Motor neuron (in vitro differentiated cells): Measurements from ENCODE around the gene SYNE1. TPM values are rescaled to one million over a fixed set of nuclear protein-coding genes. Genes with fewer than 3 reads are reported as not detected.

ENCODE experiments used
- ATAC-seq, 8 experiments: fragments of 200-7000 bp; cut with Tn5 transposase; replicated peaks in 6 of 8; 2 replicates each; pipeline ENCODE4 v1.8.0; 2021; ENCODE audit warnings: mild to moderate bottlenecking in 8 of 8, moderate library complexity in 8 of 8
- H3K27ac ChIP-seq, 2 donors: fragments of 250-450 bp; sonication (Bioruptor Pico); 2 replicates each; pipeline ENCODE4 v1.9.0; 2021; ENCODE audit warnings: antibody characterized with exemption in 2 of 2, mild to moderate bottlenecking in 2 of 2, moderate library complexity in 1 of 2
- H3K4me1 ChIP-seq, 2 donors: fragments of 250-450 bp; sonication (Bioruptor Pico); replicated peaks in 1 of 2; 2 replicates each; pipeline ENCODE4 v1.6.1; 2021; ENCODE audit warnings: antibody characterized with exemption in 2 of 2, mild to moderate bottlenecking in 2 of 2, moderate library complexity in 1 of 2
- H3K4me3 ChIP-seq, 5 donors: fragments of 250-450 bp; sonication (Bioruptor Pico); 2 replicates each; pipeline ENCODE4 v1.9.0; 2021; ENCODE audit warnings: antibody characterized with exemption in 5 of 5, mild to moderate bottlenecking in 5 of 5, moderate library complexity in 4 of 5
- WGBS, 10 experiments: fragments of 450-650 bp; shearing (Covaris generic); methylation state at CpG; one replicate each; pipeline ENCODE4 v1.0.0; 2022; 5-methylcytosine and 5-hydroxymethylcytosine counted together
- in situ Hi-C, 9 experiments: fragments of 400-800 bp; cut with MboI; loops; one replicate each; pipeline ENCODE4 v1.15.0; 2021; ENCODE audit warnings: low sequenced_read_pairs in 9 of 9, low pct_unique_long_range_greater_than_20kb in 2 of 9; ENCODE audit not compliant: unreplicated experiment in 9 of 9
- total RNA-seq, 8 experiments: library from RNA; unstranded; fragments of 300-600 nt; gene quantifications; 2 replicates each; pipeline versions ENCODE4 v1.2.3 to v1.2.4, GENCODE V29; 2022

Gene SYNE1
- total RNA-seq, 8 experiments from 2014 or later = 13.2 to 160 (median 45.7) TPM

DNA sequence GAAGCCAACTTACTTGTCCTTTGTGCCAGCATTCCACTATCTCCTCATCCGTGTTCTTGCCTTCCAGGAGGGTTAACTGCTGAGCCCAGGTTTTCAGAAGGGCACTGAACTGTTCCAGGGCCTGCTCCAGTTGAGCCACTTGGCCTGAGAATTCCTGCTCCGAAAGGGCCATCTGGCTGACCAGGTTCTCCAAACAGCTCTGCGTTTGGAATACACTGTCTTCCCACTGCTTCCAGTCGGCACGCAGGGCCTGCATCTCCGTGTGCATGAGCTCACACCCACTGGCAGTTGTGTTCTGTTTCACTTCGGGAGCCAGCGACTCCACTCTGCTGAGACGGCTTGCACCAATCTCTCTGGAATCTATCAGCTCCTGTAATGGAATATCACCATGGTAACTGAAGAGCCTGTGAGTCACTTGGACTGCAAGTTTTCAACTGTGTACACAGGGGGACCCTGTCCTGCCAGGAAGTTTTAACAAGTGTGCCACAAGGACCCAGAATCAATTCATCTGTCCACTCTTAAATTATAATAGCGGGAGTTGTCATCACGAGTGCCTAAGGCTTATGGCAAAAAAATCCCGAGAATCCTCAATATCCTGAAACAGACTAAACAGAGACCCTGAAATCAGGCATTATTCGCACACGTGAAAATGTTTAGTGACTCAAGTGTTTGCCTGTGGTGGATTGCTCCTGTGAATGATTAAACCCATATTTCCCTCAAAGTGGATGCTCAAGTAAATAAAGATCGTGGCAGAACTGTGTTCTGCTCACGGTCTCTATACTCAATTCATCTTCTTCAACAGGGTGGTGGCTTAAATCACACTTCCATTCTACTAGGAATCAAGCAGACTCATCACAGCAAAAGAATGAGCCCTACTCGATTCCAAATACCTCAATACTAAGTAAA, 255.9 kb downstream of the SYNE1 start:
- Histone ChIP-seq H3K27ac (peak overlapping the region; percentile 85 to 89), H3K4me3 (peak overlapping the region; percentile 37 to 51 (median 42)), H3K4me1 (peaks cover 15 to 17% of the 10 kb centered on the region in 2 donors)
- in situ Hi-C loops = no loop called here
- ATAC-seq = peak; percentile 85 to 95 (median 90)
- WGBS, 10 experiments = 0 to 50% (median 20%) methylated on average over 1 to 17 of the region's 17 CpGs; no CpG with 5 or more reads in 1 of the 10 experiments

DNA sequence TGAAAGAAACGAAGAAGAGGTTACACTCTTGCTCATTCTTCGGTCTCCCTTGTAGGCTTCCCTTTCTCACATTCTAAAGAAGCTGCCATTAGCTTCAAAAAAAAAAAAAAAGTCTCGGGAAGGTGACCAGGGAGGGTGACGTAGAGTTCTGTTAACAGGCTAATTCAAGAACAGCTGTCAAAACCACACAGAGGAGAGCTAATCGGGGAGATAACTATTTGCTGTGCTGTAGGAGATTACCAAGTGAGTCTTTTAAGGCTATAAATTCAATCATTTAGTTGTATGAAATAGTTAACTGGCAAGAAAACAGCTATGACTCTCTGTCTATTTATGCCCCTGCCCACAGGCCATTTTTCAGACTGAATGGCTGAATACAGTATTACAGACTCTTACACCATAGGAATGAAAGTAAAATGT, 256.8 kb downstream of the SYNE1 start:
- 0 to 23% (median 4%) methylated on average over 1 to 5 of the region's 5 CpGs for WGBS, 10 experiments
- in situ Hi-C loops = no loop called here
- Histone ChIP-seq H3K4me3 (peak overlapping the region; percentile 37 to 51 (median 42)), H3K4me1 (peaks cover 15 to 17% of the 10 kb centered on the region in 2 donors), H3K27ac (peak overlapping the region; percentile 85 to 89)
- ATAC-seq = peak; percentile 32 to 68 (median 55)

DNA sequence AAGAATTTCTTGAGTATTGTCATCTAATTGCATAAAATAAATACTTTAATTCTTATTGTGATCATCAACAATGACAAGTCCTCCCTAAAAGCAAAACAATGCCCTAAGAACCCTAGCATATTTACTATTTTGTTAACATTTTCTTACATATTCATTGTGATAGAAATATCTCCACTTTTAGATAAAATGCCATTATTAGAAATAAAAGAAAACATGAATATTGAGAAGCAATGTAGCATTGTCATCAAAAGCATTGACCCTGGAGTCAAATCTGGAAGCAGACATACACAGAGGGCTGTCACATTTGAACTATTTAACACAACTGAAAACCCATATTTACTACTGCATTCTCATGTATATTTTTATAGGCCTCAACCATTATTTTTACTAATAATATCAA, 257.7 kb downstream of the SYNE1 start:
- in situ Hi-C loops = no loop called here

DNA sequence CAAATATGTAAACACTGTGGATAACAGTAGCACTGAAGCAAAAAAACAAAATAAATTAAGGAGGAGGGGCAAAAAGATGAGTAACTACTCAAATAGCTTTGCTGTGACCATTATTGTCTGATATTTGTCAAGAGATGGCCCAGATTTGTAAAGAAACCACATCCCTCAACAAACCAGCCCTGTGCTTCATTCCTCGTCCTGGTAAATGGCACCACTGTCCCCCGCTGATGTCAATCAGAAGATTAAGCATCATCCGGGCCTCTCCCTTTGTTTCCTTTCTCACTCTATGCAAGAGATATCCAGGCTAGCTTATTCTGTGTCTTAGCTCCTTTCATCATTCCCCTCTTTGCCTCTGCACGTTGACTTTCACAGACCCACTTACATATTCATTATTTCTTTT, 259.0 kb downstream of the SYNE1 start:
- 0 to 69% (median 28%) methylated on average over 1 to 4 of the region's 4 CpGs for WGBS, 10 experiments
- in situ Hi-C loops = no loop called here
- ATAC-seq = peak in 6 of 8 experiments; percentile 2 to 61 (median 48)
- peak overlapping the region in 1 of 2 donors; percentile 66 for H3K27ac ChIP-seq
- H3K4me3 ChIP-seq = peak overlapping the region in 4 of 5 donors; percentile 41 to 51 (median 44)
- H3K4me1 ChIP-seq = peaks cover 15 to 17% of the 10 kb centered on the region in 2 donors

More for the DNA sequence above, 257.7 kb downstream of the SYNE1 start:
- no peak for ATAC-seq
- H3K27ac ChIP-seq = peak overlapping the region in 1 of 2 donors; percentile 85
- H3K4me1 ChIP-seq = peaks cover 15 to 17% of the 10 kb centered on the region in 2 donors
- H3K4me3 ChIP-seq = peak overlapping the region; percentile 37 to 51 (median 42)

DNA sequence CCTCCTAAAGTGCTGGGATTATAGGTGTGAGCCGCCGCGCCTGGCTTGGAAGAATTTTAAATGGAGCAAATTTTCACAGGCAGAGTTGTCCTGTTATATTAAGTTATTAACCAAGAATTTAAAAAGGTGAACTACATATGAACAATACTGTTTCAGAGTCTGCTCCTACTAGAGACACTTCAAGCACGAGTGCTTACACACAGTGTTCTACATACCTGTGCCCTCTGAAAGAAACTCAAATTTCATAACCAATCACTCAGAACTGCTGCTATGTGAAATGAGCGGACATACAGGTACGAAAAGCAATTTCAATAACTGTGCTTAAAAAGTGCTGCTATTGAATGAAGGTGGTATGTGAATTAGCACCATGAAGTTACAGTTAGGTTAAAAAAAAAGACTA, 262.0 kb downstream of the SYNE1 start:
- Histone ChIP-seq H3K4me3 (no peak overlapping the region), H3K4me1 (peaks cover 11 to 15% of the 10 kb centered on the region in 2 donors), H3K27ac (no peak overlapping the region)
- in situ Hi-C loops = no loop called here
- ATAC-seq = no peak
- WGBS, 10 experiments = 94 to 100% (median 100%) methylated on average over 1 to 6 of the region's 6 CpGs; no CpG with 5 or more reads in 1 of the 10 experiments

DNA sequence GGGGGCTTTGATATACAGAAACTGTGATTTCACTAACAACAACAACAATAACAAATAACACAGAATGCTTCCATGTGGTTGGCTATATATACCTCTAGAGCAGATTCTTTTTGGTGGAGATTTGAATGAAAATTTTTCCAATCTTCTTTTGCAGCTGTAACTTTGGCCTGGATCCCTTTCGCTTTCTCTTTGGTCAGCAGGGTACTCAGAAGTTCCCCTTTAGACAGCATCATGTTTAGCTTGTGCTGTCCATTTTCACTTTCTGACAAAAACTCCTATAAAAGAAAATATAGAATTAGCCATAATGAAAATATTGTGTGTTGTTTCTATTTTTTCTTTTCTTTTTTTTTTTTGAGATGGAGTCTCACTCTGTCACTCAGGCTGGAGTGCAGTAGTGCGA, 264.2 kb downstream of the SYNE1 start:
- 88 to 100% (median 100%) methylated on average over 1 to 2 of the region's 2 CpGs; no CpG with 5 or more reads in 2 of the 10 experiments for WGBS, 10 experiments
- Histone ChIP-seq H3K4me1 (peaks cover 3 to 13% of the 10 kb centered on the region in 2 donors), H3K4me3 (no peak overlapping the region), H3K27ac (no peak overlapping the region)
- in situ Hi-C loops = no loop called here
- ATAC-seq = no peak

DNA sequence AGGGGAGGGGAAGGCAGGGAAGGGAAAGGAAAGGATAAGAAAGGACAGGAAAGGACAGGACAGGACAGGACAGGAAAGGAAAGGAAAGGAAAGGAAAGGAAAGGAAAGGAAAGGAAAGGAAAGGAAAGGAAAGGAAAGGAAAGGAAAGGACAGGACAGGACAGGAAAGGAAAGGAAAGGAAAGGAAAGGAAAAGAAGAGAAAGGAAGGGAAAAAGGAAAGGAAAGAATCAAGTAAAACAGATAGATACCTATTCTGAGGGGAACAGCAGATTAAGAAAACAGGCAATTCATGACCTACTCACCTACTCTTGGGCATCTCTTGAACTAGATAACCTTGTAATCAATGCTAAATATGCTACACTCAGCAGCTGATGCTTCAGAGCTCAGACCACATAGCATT, 265.4 kb downstream of the SYNE1 start:
- Histone ChIP-seq H3K27ac (no peak overlapping the region), H3K4me3 (no peak overlapping the region), H3K4me1 (peaks cover 0 to 10% of the 10 kb centered on the region in 2 donors)
- in situ Hi-C loops = no loop called here
- no peak for ATAC-seq

DNA sequence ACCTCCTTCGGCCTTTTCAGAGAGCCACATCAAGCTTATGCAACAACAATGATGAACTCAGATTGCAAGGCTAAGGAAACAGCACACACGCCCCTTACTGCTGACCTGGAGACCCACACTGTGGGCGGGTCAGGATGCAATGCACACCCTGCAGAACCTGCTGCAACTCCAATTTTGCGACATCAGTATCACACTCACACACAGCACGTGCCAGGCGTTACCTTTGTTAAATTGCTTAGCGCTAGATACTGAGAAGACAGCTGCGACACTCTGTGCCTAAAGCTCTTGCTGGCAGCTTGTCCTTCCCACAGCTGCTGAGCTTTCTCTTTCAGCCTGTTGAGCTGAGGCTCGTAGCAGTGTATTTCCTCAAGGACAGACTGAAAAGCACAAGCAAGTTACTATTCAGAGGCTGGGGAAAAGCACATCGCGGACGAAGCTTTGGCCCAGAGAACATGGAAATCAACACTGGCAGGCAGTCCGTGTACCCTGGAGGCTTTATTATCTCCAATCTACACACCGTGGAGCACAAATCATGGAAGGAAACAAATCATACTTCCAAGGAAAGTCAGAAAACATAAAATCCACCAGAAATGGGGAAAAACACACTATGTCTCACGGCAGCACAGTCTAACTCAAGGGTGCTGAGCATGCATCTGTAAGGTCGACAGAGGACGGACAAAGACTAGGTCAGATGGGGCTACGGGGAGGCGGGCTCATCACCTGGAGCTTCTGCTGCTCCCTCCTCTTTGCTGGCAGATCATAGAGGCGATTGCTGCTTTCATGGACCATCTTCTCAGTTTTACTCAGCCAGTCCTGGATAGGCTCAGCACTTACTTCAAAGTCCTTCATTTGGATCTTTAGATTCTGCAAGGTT, 268.2 kb downstream of the SYNE1 start:
- WGBS, 10 experiments = 64 to 90% (median 74%) methylated on average over 1 to 16 of the region's 20 CpGs
- Histone ChIP-seq H3K4me3 (no peak overlapping the region), H3K27ac (peak overlapping the region in 1 of 2 donors; percentile 46), H3K4me1 (peaks cover 0 to 10% of the 10 kb centered on the region in 2 donors)
- in situ Hi-C loops = no loop called here
- ATAC-seq = peak in 7 of 8 experiments; percentile 15 to 90 (median 72)

DNA sequence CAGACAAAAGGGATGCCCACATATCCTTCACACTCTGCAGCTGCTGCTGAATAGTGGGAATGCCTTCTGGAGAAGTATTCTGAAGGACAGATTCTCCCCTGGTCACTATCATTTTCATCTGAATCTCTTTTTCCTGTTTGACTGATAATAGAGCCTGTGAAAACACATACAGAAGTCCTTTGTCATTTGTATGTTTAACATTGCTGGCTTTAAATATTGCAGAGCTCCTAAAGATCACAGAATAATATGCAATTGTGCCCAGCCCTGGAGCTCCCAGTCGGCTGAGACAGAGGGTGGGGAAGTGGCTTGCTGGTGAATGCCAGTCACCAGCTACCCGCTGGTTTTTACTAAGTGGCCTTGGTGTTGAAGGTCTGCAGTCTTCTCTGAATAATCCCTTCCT, 272.3 kb downstream of the SYNE1 start:
- in situ Hi-C loops = no loop called here
- peak in 3 of 8 experiments; percentile 27 to 74 (median 59) for ATAC-seq
- WGBS, 10 experiments = 10 to 100% (median 27%) methylated on average over 1 to 2 of the region's 2 CpGs; no CpG with 5 or more reads in 3 of the 10 experiments

DNA sequence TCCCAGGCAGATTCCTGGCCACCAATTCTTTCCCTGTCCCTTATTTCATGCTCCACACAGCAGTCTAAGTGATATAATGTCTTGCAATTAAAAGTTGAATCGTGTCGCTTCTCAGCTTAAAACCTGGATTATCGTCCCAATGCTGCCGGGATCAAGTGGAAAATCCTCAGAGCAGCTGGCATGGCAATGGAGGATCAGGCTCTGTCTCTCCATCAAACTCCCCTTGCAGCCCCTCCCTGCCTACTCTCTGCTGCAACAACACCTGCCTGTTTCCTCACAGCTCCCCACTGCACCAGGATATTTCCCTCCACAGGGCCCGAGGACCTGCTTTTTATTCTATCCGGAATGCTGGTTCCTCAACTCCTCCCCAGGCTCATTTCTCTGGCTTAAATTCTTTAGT, 277.1 kb downstream of the SYNE1 start:
- H3K27ac ChIP-seq = no peak overlapping the region
- H3K4me3 ChIP-seq = no peak overlapping the region
- WGBS, 10 experiments = 56 to 100% (median 89%) methylated on average over 1 to 6 of the region's 6 CpGs; no CpG with 5 or more reads in 1 of the 10 experiments
- in situ Hi-C loops = no loop called here
- H3K4me1 ChIP-seq = peaks cover 0 to 15% of the 10 kb centered on the region in 2 donors
- ATAC-seq = peak in 1 of 8 experiments; percentile 56

More for the DNA sequence above, 272.3 kb downstream of the SYNE1 start:
- no peak overlapping the region for H3K4me3 ChIP-seq
- no peak overlapping the region for H3K27ac ChIP-seq
- H3K4me1 ChIP-seq = peaks cover 10 to 13% of the 10 kb centered on the region in 2 donors

DNA sequence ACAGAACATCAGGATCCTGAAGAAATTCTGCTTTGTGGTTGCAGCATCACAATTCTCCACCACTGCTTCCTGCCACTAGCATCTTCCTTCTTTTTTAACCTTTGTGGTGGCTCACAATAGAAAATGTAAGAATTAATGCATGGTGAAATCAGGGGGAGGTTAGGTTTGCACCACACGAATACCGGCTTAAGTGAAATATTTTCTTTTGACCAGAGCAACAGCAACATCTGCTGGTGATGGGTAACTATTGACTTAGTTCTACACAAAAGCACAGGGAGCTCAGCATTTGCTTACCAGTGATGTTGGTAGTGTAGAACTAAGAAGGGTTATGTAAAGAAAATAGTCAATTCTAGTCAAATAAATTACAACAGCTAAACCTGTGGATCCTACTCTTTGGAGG, 280.5 kb downstream of the SYNE1 start:
- Histone ChIP-seq H3K27ac (no peak overlapping the region), H3K4me1 (peaks cover 0 to 15% of the 10 kb centered on the region in 2 donors), H3K4me3 (no peak overlapping the region)
- in situ Hi-C loops = no loop called here
- WGBS, 10 experiments = 19 to 79% (median 41%) methylated on average over 2 of the region's 2 CpGs; no CpG with 5 or more reads in 6 of the 10 experiments
- ATAC-seq = peak in 5 of 8 experiments; percentile 25 to 93 (median 59)

DNA sequence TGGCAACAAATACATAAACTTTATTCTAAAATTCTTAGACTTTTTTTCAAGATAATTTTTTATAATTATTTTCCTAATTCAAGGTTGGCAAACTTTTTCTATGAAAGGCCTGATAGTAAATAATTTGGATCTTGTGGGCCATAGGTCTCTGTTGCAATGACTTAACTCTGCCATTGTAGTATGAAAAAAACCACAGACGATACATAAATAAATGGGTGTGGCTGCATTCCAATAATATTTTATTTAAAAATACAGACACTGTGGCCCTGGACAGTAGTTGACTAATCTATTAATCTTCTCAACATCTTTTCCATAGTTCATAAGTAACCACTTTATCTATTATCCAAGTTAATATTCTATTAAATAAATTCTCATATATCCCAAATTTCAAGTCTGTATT, 281.1 kb downstream of the SYNE1 start:
- H3K4me1 ChIP-seq = peaks cover 0 to 10% of the 10 kb centered on the region in 2 donors
- H3K4me3 ChIP-seq = no peak overlapping the region
- in situ Hi-C loops = no loop called here
- peak in 1 of 8 experiments; percentile 55 for ATAC-seq
- H3K27ac ChIP-seq = no peak overlapping the region
- 0 to 100% (median 71%) methylated on average over 1 of the region's 1 CpG; no CpG with 5 or more reads in 1 of the 10 experiments for WGBS, 10 experiments

DNA sequence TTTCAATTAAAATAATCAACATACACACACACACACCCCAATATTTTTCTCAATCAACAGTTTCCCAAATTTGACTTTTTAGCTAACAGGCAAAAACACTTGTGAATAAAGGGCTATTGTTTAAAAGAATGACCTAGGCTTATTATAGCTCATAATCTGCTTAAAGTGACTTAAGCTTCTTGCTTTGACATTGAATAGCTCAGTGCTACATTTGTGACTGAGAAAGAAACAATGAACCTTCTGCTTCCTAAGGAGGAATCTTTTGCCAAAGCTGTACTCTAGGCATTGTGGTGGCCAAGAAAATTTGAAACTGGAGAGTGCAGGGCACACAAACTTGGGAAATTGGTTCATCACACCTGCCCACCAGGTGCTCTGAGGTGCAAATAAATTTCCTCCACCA, 282.0 kb downstream of the SYNE1 start:
- no peak for ATAC-seq
- Histone ChIP-seq H3K4me1 (peaks cover 0 to 4% of the 10 kb centered on the region in 2 donors), H3K4me3 (no peak overlapping the region), H3K27ac (no peak overlapping the region)
- in situ Hi-C loops = no loop called here
